Stimulated activated CD8-positive, alpha-beta memory T cell treated with anti-CD3 and anti-CD28 coated beads, Interleukin-12 subunit alpha, Interleukin-12 subunit beta, amount 100 ng/mL, for 24 hours (primary cell): Measurements from ENCODE around the gene PPP1R8.
"Not testable (repeated sequence)": the region's sequence is repeated elsewhere in the genome, so short reads cannot be mapped to it uniquely, and the experiment has no call there.

Experiments
- DNase-seq: peaks from one replicate; pipeline ENCODE4 v3.0.0-alpha.2; 2020; ENCODE audit errors: extremely low read depth

Gene PPP1R8

DNA sequence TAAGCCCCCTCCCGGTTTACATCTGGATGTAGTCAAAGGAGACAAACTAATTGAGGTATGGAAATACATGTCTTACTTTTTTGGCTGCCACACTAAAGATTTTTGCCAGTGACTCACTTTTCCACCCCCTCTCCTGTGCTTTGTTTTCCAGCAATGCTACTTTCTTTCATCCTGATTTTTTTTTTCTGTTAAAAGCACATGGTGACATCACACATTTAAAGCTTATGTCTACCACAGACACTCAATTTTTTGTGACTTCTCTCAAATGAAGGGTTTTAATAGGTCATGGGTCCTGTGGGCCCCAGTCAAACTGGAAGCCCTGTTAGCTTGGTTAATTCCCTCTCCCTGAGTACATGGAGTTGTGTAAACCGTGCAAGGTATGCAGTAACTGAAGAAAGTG lies 2.2 kb downstream of the PPP1R8 start:
- no peak for DNase-seq

DNA sequence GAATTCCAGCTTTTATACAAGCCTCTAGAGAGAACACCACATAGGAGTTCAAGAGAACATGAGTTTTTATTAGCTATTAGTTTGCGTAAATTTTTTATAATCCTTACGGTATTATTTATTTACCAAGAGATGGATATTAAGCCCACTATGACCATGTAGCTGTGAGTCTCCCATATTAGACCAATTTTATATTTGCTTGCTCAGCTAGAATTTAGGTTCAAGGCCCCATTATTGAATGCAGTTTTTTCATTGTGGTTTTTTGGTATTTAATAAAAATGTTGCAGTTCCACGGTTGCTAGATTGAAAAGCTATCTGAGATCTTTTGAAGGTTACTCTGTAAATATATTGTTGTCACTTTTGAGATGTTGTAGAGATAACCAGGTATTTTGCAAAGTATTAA lies 2.9 kb downstream of the PPP1R8 start:
- DNase-seq = no peak

DNA sequence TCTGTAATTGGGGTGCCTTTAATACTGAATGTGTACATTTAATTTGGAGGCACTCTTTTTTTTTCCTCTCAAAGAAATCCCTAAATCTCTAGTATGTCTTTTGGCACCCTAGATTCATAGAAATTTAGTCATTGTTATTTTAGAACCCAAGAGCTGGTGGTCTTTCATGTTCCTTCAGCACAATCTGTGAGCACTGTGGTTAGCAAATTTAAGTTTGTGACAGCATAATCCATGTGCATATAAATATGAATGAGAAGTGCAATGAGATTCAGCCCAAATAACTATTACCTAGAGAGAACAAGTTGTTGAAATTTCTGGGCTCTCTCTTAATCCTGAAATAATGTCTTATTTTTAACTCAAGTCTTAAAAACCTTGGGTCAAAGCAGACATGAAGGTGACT lies 4.5 kb downstream of the PPP1R8 start:
- no peak for DNase-seq

DNA sequence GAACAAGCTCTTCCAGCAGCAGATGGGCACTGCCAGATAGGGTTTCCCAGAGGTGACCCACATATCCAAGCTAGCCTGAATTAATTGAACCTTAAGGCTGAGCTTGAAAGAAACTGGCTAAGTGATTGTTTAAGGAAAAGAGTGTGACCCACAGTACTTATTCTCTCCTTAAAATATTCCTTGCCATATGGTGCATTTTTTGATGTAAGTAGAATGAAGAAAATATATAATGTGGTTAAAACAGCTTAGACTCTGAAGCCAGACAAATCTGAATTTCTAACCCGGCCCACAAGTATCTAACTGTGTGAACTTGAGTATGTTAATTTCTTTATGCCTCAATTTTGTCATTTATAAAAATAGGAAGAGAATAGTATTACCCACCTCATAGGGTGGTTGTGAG lies 4.9 kb downstream of the PPP1R8 start:
- DNase-seq = no peak

DNA sequence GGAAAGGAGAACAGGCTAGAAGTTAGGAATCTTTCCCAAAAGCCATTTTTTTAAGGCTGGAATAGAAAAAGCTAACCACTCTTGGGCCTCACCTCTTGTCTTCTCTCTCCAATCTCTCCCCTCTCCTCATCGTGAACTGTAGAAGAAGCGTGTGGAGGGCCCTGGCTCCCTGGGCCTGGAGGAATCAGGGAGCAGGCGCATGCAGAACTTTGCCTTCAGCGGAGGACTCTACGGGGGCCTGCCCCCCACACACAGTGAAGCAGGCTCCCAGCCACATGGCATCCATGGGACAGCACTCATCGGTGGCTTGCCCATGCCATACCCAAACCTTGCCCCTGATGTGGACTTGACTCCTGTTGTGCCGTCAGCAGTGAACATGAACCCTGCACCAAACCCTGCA lies 19.4 kb downstream of the PPP1R8 start:
- DNase-seq = no peak

DNA sequence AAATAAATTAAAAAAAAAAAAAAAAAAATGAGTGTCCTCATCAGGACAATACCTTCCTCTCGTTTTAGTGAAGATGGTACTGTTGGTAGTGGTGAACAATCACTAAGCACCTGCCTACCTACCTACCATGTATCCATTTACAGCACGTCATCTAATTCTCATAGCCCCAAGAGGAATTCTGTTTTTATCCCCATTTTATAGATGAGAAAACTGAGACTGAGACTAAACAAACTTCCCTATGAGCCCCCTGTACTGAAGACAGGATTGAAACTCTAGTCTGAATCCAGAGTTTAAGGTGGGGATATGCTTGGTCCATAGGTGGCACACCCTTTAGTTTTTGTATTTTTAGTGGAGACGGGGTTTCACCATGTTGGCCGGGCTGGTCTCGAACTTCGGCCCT lies 24.5 kb downstream of the PPP1R8 start:
- DNase-seq = no peak

DNA sequence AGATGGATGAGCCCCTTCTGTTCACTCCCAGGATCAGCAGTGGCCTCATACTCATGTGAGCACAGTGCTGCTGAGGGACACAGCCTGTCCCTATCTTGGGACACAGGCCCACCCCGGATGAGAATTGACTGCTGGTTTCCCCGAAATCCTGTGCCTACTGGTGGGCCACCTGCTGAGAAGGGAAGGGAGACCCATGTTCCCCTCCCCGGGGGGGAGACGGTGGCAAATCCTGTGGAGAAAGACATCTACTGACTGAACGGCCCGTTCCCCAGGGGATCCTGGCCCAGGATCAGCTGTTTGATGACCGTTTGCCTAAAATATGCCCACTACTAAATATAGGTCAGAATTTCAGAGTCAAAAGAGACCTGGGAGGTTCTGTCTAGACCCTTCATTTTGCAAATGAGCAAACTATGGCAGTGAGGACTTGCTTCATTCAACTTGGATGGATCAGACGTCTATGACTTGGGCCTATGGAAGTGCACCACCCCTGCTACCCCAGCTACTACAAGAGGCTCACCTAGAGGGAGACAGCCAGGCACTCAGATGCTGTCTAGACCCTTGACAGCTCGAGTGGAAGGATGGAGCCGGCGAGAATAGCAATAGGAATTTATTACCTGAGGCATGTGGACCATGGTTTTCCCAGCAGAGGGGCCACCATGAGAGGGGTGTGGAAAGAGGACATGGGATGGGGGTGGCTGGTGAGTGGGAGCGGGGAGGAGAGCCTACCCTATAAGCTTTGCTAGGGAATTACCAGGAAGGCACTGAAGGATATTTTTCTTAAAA lies 26.2 kb downstream of the PPP1R8 start:
- DNase-seq = no peak

DNA sequence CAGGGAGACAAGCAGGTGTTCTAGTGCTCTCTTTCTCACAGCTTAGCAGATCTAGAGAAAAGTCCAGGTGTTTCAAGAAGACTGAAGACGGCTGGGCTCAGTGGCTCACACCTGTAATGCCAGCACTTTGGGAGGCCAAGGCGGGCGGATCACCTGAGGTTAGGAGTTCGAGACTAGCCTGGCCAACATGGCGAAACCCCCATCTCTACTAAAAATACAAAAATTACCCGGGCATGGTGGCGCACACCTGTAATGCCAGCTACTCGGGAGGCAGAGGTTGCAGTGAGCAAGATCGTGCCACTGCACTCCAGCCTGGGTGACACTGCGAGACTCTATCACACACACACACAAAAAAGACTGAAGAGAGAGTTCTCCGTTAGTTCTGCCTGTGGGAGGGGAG lies 27.0 kb downstream of the PPP1R8 start:
- not testable (repeated sequence) for DNase-seq

DNA sequence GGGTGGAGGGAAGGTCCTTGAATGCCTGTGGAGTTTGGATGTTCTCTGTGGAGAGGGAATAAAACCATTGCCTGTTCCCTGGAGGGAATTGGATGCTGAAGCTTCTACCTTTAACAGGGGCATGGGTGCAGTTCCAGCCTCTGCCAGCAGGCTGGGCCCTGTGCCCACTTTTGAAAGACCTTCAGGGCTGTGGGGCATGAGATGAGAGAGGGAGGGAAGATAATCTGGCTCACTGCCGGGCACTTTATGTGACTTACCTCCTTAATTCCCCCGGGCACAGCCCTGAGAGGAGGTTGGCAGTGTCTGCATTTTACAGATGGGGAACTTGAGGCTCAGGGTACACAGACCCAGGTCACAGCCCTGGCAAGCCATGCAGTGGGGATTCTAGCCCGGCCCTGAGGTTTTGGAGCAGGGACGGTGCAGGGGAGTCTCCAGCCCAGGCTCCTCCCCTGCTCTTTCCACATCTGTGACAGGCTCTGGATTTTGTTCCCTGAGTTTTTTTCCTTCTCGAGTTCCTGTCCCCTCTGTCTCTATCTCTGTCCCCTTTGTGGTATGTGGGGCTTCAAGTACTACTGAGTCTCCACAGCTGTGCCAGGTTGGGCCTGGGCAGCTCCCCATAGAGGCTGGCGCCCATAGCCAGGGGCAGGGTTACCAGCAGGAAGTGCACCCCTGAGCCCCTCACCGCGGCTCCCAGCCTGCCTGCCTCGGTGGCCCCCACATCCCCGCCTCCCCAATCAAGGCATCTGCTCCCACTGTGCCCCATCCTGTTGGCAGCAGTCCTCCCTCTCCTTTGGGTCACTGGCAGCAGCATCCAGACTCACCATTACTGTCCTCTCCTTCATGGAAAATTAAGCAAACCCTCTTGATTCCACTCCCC lies 27.7 kb downstream of the PPP1R8 start:
- peak; percentile 53 for DNase-seq

DNA sequence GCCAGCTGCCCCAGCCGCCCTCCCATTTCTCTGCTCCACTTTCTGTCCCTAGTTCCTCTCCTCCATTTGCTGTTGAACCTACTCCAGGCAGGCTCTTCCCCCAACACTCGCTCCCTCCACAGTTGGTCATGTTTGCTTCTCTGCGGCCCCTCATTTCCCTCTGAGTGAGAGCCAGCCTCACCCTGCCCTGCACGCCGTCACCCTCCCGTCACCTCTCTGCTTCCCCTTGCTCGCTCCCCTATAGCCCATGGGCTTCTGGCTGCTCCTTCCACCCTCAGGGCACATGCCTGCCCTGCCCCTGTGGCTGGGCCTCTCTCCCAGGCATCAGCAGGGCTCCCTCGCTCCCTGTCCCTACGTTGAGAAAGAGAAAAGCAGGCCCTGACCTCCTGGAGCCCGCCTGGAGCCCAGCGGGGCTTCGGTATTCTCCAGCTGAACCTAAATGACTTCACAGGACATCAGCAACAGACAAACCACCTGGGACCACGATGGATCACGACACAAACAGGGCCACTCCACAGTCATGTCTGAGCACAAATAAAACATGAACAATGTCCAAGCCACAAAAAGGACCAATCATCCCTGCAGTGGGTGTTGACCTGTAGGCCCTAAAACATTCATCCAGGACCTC lies 28.5 kb downstream of the PPP1R8 start:
- DNase-seq = no peak

DNA sequence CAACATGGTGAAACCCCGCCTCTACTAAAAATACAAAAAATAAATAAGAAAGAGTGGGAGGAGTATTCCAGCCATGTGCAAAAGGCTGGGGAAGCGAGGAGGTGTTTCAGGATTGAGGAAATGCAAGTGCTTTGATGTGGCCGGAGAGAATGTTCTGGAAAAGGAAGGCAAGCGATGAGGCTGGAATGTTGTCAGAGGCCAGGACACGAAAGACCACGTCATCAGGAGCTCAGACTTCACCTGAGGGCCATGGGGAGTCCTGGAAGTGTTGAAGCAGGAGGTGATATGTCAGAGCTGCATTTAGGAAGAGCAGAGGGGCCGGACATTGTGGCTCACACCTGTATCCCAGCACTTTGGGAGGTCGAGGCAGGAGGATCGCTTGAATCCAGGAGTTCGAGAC lies 30.9 kb downstream of the PPP1R8 start:
- DNase-seq = no peak

DNA sequence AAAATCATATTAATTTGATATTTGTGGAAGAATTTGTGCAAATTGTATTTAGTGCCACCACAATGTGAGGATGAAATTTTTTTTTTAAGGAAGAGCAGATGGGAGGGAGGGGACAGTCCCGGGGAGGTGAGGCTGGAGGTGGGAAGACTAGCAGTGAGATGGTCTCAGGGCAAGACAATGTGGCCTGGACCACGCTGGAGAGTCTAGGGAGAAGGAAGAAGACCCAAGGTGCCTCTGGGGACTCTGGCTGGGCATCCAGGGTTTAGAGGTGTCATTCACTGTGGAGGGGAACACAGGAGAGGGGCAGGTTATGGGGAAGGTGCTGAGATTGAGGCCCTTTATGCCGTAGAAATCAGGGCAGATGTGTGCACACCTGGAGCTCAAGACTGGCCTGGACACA lies 31.4 kb downstream of the PPP1R8 start:
- no peak for DNase-seq

DNA sequence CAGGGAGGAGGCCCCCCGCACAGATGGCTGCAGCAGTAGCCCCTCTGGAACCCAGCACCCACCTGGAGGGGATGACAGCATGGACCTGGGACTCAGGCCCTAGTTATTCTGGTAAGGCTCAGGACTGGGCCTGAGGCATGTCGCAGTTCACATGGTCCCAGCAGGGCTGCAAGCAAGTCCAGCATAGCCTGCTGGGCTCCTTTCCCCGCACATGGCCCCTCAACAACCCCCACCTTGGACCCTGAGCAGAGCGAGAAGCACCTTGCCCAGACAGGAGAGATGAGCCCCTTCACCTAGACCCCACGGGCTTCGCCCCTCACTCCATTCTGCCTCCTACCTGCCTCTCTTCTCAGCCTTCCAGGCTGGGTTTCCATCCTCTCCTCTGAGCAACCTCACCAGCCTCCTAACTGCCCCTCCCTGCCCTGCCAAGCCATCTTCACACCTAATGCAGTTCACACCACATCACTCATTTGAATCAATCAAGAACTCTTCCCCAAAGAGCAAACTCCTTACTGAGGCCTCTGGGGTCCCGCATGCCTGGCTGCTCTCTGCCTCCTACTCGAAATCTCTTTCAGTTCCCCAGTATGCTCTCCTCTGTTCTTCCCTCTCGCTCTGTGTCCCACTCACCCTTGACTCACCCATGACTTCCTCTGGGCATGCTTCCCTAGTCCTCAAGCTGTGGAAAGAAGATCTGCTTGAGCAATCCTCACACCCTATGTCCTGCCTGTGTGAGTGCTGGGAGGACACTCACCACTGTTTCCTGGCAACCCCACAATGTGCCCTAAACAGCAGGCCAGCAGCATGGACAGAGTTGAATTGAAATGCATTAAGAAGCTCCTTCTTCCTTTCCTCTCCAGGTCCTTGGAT lies 32.3 kb downstream of the PPP1R8 start:
- DNase-seq = no peak

DNA sequence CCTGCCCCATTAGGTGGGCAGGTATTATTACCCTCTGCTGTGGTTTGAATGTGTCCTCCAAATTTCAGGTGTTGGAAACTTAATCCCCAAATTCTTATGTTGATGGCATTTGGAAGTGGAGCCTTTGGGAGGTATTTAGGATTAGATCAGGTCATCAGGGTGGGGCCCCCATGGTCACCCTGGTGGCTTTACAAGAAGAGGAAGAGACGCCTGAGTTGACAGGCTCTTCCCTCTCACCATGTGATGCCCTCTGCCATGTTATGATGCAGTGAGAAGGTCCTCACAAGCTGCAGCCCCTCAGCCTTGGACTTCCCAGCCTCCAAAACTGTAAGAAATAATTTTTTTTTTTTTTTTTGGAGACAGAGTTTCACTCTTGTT lies 32.9 kb downstream of the PPP1R8 start:
- DNase-seq = no peak

DNA sequence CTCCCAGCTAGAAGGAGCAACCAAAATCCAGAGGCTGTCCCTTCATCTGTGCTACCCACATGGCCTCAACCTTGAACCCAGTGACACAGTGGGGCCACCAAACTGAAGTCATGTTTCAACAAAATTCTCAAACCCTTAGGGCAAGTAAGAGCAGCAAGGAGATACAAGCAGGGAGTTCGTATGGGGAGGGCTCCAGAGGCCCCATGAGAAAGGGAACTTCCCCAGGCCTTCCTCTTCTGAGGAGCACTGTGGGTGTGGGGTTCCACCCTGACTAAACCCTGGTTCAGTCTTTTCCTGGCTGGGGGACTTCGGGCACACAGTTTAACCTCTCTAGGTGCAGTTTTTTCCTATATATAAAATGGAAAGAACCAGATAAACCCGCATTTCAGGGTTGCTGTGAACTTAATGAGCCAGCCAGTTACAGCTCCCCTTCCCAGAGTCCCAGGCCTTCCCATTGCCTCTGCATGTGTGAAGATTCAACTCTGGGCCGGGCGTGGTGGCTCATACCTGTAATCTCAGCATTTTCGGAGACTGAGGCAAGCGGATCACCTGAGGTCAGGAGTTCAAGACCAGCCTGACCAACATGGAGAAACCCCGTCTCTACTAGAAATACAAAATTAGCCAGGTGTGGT lies 33.8 kb downstream of the PPP1R8 start:
- DNase-seq = no peak

DNA sequence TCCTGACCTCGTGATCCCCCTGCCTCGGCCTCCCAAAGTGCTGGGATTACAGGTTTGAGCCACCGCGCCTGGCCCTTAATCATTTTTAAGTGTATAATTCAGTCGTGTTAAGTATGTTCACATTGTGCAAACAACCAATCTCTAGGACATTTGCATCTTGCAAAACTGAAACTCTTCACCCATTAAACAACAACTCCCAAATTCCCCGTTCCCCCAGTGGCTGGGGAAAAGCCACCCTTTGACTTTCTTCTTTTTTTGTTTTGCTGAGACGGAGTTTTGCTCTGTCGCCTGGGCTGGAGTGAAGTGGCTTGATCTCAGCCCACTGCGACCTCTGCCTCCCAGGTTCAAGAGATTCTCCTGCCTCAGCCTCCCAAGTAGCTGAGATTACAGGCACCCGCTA lies 35.2 kb downstream of the PPP1R8 start:
- no peak for DNase-seq

DNA sequence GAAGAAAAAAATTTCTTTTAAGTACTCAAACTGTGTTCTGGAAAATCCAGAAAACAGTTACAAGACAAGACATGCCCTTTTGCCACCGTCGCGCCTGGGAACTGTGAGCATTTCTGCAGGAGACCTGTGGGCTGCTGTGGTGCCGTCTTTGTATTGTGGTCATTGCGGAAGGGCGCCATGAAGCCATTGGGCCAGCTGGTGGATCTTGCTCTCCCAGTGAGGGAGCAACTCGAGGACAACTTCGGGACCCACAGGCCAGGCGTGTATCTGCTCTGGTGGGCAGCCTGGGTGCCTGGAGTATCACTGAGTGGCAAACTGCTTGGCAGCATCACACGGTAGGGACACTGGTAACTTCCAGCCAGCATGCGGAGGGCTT lies 38.0 kb downstream of the PPP1R8 start:
- no peak for DNase-seq

DNA sequence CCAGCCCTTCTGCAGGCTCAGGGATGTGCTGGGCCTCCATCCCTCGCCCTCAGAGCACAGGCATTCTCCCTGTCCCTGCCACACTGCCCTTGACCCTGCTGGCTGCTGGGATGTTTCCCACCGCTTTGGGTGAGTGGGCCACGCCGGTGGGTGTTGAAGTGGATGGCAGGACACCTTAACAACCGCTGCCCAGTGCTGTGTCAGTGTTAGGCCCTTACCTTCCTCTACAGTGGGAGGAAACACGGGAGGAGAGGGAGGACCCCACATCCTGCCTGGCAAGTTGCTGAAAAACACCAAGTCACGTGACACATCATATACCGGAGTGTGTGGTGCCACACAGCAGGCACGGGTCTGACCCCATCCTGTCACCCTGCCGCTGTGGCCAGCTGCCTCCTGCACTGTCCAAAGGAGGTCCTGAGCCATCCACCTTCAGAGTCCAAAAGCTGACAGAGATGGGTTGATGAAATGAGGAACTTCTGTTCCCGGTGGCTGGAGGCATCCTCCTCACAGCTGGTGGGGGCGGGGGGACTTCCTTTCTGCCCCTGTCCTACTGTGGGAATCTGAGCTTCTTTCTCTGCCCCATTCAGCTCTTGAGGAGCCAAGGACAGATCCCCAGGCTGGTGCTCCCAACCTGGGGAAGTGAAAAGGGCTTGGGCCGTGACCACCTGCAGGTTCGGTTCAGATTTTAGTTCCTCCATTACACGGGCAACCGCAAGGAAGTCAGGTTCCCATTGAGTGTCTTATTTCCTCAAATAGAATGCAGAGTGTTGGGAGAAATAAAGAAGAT lies 38.5 kb downstream of the PPP1R8 start:
- DNase-seq = no peak

DNA sequence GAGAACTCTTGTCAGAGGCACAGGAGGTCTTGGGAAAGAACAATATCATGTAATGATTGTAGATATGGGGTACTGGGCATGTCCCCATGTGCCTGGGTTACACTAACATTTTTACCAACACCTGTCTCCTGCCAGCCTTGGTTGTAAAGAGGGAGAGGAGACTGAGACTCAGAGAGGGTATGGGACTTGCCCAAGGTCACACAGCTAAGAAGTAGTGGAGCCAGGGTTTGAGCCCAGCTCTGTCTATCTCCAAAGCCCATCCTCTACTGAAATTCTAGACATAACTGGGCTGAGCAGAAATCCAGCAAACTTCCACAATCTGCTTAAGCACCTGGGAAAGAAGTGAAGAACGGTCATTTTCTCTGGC lies 39.1 kb downstream of the PPP1R8 start:
- no peak for DNase-seq

DNA sequence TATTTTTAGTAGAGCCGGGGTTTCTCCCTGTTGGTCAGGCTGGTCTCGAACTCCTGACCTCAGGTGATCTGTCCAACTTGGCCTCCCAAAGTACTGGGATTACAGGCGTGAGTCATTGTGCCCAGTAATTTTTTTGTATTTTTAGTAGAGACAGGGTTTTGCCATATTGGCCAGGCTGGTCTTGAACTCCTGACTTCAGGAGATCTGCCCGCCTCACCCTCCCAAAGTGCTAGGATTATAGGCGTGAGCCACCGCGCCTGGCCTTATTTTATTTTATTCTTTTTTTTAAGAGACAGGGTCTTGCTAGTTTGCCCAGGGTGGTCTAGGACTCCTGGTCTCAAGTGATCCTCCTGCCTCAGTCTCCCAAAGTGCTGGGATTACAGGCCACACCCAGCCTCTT lies 40.5 kb downstream of the PPP1R8 start:
- DNase-seq = not testable (repeated sequence)
